ENCODE data around the gene B3GLCT. TPM values are rescaled to one million over a fixed set of nuclear protein-coding genes. Genes with fewer than 3 reads are reported as not detected.

B3GLCT gene
- total and polyA plus RNA-seq, 7 donors, result 1.1 to 5.5 (median 2.8) TPM

Other genes starting within 250 kb of the B3GLCT start
- 100 to 1,000 TPM in 1 of 4 donors, 10 to 100 TPM in 3; 66.8 to 103 (median 76.3) TPM for gene HSPH1, start 38.1 kb upstream of the B3GLCT start, total RNA-seq
- gene HSPH1, start 38.1 kb upstream of the B3GLCT start, polyA plus RNA-seq, result 100 to 1,000 TPM in 1 of 3 donors, 10 to 100 TPM in 2; 32.6 to 106 (median 53.1) TPM